Caco-2 (cell line): ENCODE measurements around the gene MYO18A. TPM values are rescaled to one million over a fixed set of nuclear protein-coding genes. Genes with fewer than 3 reads are reported as not detected.

Experiments
- BruUV-seq: library from RNA; stranded (reverse); fragments of 400-500 nt; replicated peaks from 2 replicates; lab custom pipeline; 2021; lab: Mats Ljungman, UMichigan
- CTCF ChIA-PET: fragments of 300-600 bp; sonication (Branson Sonifier 250); formaldehyde crosslinking; loops from one replicate; lab custom pipeline; 2022; ENCODE audit warnings: antibody characterized with exemption; lab: Charles Lee
- POLR2A ChIA-PET: fragments of 300-600 bp; sonication (Branson Sonifier 250); formaldehyde crosslinking; loops from one replicate; lab custom pipeline; 2022; ENCODE audit warnings: antibody characterized with exemption; lab: Charles Lee
- DNase-seq, 2 experiments: peaks; one replicate each; pipeline versions ENCODE4 v3.0.0 to v3.0.0-alpha.2; 2020 to 2022
- H3K27me3 ChIP-seq: replicated peaks from 2 replicates; pipeline ENCODE4 v1.6.0; 2011; ENCODE audit warnings: low read length; ENCODE audit not compliant: control insufficient read depth, insufficient read depth
- H3K36me3 ChIP-seq: 2 replicates; pipeline ENCODE4 v1.5.1; 2011; ENCODE audit warnings: low read length; ENCODE audit not compliant: control insufficient read depth, insufficient read depth
- H3K4me1 ChIP-seq: fragments of 250-450 bp; sonication (Bioruptor Pico); 2 replicates; pipeline ENCODE4 v1.5.1; 2020; ENCODE audit warnings: mild to moderate bottlenecking
- H3K4me3 ChIP-seq: 2 replicates; pipeline ENCODE4 v1.5.1; 2011; ENCODE audit warnings: low read depth, mild to moderate bottlenecking, control low read depth, low read length
- H3K9me3 ChIP-seq: fragments of 250-450 bp; sonication (Bioruptor Pico); 2 replicates; pipeline ENCODE4 v1.5.1; 2020; ENCODE audit warnings: mild to moderate bottlenecking, moderate library complexity
- H3K27ac Mint-ChIP-seq: one replicate; pipeline ENCODE4 v1.8.0; 2022; ENCODE audit warnings: mixed read lengths; ENCODE audit not compliant: unreplicated experiment
- H3K27me3 Mint-ChIP-seq: one replicate; pipeline ENCODE4 v1.8.0; 2022; ENCODE audit warnings: mixed read lengths; ENCODE audit not compliant: insufficient read depth, unreplicated experiment
- H3K36me3 Mint-ChIP-seq: one replicate; pipeline ENCODE4 v1.8.0; 2022; ENCODE audit warnings: mild to moderate bottlenecking, mixed read lengths; ENCODE audit not compliant: insufficient read depth, unreplicated experiment
- H3K4me1 Mint-ChIP-seq: one replicate; pipeline ENCODE4 v1.8.0; 2022; ENCODE audit warnings: low read depth, mixed read lengths; ENCODE audit not compliant: unreplicated experiment
- H3K4me3 Mint-ChIP-seq: one replicate; pipeline ENCODE4 v1.8.0; 2022; ENCODE audit warnings: mild to moderate bottlenecking, moderate library complexity, mixed read lengths; ENCODE audit not compliant: unreplicated experiment
- H3K9me3 Mint-ChIP-seq: one replicate; pipeline ENCODE4 v1.8.0; 2022; ENCODE audit warnings: mixed read lengths; ENCODE audit not compliant: unreplicated experiment
- intact Hi-C: fragments of 100-400 bp; cut with micrococcal nuclease; formaldehyde crosslinking; loops from one replicate; pipeline ENCODE4 v1.10.0; 2022; ENCODE audit not compliant: unreplicated experiment
- total RNA-seq: library from RNA; stranded (reverse); gene quantifications from 2 replicates; pipeline ENCODE4 v1.2.3, GENCODE V29; 2022
- TF ChIP-seq, protein P1 (sequence below), 2 experiments: fragments of 200-600 bp in 1 of 2; IDR thresholded peaks; 1 replicate in 1 of 2; 2 replicates in 1 of 2; pipeline versions ENCODE4 v1.5.1 to v1.8.0; 2011 to 2022; ENCODE audit warnings: antibody characterized with exemption in 1 of 2, control low read depth in 1 of 2, inconsistent platforms in 1 of 2, low read depth in 1 of 2, low read length in 1 of 2, mild to moderate bottlenecking in 1 of 2, moderate library complexity in 1 of 2; ENCODE audit not compliant: insufficient read depth in 1 of 2, severe bottlenecking in 1 of 2, unreplicated experiment in 1 of 2

The MYO18A gene
- total RNA-seq, 1 experiment from 2014 or later = 47.1 TPM

DNA sequence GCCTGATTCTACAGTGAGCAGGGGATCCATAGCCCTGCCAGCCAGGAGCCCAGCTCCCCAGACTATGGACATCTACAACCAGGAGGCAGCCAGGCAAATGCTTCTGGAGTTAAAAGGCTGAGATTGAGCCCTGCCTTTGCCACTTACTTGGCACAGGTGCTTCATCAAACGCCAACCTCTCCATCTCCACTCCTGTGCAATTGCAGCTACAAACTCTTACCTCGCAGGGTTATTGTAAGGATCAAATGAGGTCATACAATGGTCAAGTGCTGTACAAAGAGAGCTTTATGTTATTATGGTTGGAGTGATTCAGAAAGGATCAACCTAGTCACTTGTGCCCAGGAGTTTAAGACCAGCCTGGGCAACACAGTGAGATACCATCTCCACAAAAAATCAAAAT is 9.8 kb upstream of the MYO18A start:
- Mint-ChIP-seq H3K9me3 (no peaks in the 10 kb centered on the region), H3K4me3 (no peak overlapping the region), H3K27ac (no peak overlapping the region), H3K4me1 (no peaks in the 10 kb centered on the region), H3K36me3 (no peaks in the 10 kb centered on the region), H3K27me3 (peaks cover 3% of the 10 kb centered on the region)
- Histone ChIP-seq H3K36me3 (no peaks in the 10 kb centered on the region), H3K9me3 (no peaks in the 10 kb centered on the region), H3K4me3 (no peak overlapping the region), H3K27me3 (no peaks in the 10 kb centered on the region), H3K4me1 (no peaks in the 10 kb centered on the region)
- intact Hi-C loops = no loop called here
- CTCF ChIA-PET = interaction anchor here (1.0 to 1.2 kb wide), 3 partner anchors 10 to 66 kb away, joined by 3 to 11 read pairs (median 5); partner anchors contain the start of gene MYO18A
- BruUV-seq = no TSS peak
- TF ChIP-seq, protein P1, sequence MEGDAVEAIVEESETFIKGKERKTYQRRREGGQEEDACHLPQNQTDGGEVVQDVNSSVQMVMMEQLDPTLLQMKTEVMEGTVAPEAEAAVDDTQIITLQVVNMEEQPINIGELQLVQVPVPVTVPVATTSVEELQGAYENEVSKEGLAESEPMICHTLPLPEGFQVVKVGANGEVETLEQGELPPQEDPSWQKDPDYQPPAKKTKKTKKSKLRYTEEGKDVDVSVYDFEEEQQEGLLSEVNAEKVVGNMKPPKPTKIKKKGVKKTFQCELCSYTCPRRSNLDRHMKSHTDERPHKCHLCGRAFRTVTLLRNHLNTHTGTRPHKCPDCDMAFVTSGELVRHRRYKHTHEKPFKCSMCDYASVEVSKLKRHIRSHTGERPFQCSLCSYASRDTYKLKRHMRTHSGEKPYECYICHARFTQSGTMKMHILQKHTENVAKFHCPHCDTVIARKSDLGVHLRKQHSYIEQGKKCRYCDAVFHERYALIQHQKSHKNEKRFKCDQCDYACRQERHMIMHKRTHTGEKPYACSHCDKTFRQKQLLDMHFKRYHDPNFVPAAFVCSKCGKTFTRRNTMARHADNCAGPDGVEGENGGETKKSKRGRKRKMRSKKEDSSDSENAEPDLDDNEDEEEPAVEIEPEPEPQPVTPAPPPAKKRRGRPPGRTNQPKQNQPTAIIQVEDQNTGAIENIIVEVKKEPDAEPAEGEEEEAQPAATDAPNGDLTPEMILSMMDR (IDR thresholded peaks at IDR 0.05; ENCODE audit: insufficient read depth in 1 of 2, low read depth in 1 of 2, low read length in 1 of 2, severe bottlenecking in 1 of 2, unreplicated experiment in 1 of 2) = no peak
- POLR2A ChIA-PET = no interaction called here
- no peak for DNase-seq

DNA sequence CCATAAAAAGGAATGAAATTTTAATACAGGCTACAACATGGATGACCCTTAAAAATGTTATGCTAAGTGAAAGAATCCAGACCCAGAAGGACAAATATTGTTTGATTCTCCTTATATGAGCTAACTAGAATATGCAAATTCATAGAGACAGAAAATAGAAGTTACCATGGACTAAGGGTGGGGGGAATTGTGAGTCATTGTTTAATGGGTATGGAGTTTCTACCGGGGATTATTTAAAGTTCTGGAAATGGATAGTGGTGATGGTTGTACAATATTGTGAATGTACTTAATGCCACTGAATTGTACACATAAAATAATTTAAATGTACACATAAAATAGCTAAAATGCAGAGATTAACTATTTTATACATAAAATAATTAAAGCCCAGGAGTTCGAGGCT is 9.2 kb upstream of the MYO18A start:
- Mint-ChIP-seq H3K36me3 (no peaks in the 10 kb centered on the region), H3K4me3 (no peak overlapping the region), H3K27ac (no peak overlapping the region), H3K9me3 (no peaks in the 10 kb centered on the region), H3K4me1 (no peaks in the 10 kb centered on the region), H3K27me3 (peaks cover 3% of the 10 kb centered on the region)
- TF ChIP-seq, protein P1 (IDR thresholded peaks at IDR 0.05; ENCODE audit: insufficient read depth in 1 of 2, low read depth in 1 of 2, low read length in 1 of 2, severe bottlenecking in 1 of 2, unreplicated experiment in 1 of 2) = no peak
- no peak overlapping the region for H3K4me3 ChIP-seq
- DNase-seq = no peak
- ChIA-PET CTCF (interaction anchor here (1.0 to 1.2 kb wide), 3 partner anchors 9 to 65 kb away, joined by 3 to 11 read pairs (median 5); partner anchors contain the start of gene MYO18A), POLR2A (no interaction called here)
- H3K9me3 ChIP-seq = no peaks in the 10 kb centered on the region
- no peaks in the 10 kb centered on the region for H3K27me3 ChIP-seq
- H3K4me1 ChIP-seq = no peaks in the 10 kb centered on the region
- intact Hi-C loops = no loop called here
- BruUV-seq = no TSS peak
- no peaks in the 10 kb centered on the region for H3K36me3 ChIP-seq

DNA sequence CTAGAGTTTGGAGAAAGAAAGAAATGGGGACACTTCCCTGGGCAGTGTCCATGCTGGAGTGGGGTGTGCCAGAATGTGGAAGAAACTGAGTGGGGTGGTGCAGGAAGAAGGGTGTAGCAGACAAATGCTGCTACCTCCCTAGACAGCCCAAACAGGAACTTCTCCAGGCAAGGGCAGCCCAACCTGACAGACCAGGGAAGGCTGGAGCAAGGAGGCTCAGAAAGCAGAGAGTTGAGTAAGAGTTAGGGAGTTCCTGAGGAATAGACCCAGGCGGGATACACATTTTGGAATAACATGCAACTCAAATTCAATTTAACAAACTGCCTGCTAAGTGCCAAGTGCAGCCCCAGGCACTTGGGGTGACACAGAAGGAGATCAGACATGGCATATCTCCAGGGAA is 1.0 kb upstream of the MYO18A start:
- intact Hi-C loops = loop anchor here (5.0 kb wide), 1 partner anchor 36 kb away; no protein-coding TSS in a partner anchor
- no peaks in the 10 kb centered on the region for H3K27me3 ChIP-seq
- H3K4me1 ChIP-seq = peaks cover 25% of the 10 kb centered on the region
- no peak overlapping the region for H3K4me3 Mint-ChIP-seq
- H3K4me3 ChIP-seq = no peak overlapping the region
- TF ChIP-seq, protein P1 (IDR thresholded peaks at IDR 0.05; ENCODE audit: insufficient read depth in 1 of 2, low read depth in 1 of 2, low read length in 1 of 2, severe bottlenecking in 1 of 2, unreplicated experiment in 1 of 2) = no peak
- peaks cover 21% of the 10 kb centered on the region for H3K4me1 Mint-ChIP-seq
- peaks cover 3% of the 10 kb centered on the region for H3K27me3 Mint-ChIP-seq
- BruUV-seq = no TSS peak
- H3K27ac Mint-ChIP-seq = no peak overlapping the region
- DNase-seq = no peak
- peaks cover 6% of the 10 kb centered on the region; the same call in 1 of the 2 replicates for H3K9me3 ChIP-seq
- peaks cover 11% of the 10 kb centered on the region for H3K36me3 Mint-ChIP-seq
- H3K9me3 Mint-ChIP-seq = no peaks in the 10 kb centered on the region
- CTCF ChIA-PET = interaction anchor here (4.2 to 8.0 kb wide), 2 partner anchors 26 to 33 kb away, joined by 53 to 449 read pairs; no protein-coding TSS in a partner anchor
- POLR2A ChIA-PET = interaction anchor here (2.8 kb wide), 1 partner anchor 32 kb away, joined by 34 read pairs; no protein-coding TSS in a partner anchor
- H3K36me3 ChIP-seq = no peaks in the 10 kb centered on the region
